ENCODE measurements around the gene BRAT1.

DNA sequence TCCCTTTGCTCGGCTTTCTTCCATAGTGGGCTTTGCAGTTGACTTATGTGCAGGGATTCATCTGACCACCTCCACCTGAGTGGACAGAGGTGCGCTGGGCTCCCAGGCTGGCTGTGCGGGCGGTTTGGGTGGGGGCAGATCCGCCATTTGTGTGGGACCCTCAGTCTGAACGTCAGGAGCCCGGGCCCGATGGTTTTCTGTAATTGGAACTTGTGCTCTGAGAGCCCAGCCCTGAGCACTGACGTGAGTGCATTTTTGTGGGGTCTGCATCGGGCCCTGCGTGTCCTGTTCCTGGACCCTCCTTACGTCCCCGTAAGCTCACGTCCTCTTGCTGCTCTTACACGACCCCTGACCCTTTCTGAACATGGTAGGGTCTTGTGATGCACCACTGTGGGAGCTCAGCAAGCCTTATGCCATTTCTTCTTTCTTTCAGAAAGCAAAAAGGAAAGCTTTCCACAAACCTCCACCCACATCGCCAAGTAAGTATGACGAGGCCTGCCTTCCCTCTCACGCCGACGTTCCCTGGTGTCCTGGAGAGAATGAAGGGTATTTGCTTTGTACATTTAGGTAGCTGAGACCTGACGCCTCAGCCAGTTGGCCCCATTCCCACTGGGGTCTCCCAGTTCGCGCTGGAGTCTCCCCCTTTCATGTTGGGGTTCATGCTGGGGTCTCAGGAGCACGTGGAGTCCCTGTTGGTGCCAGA lies 13.3 kb upstream of the BRAT1 start:
- TF ChIP-seq, protein P1, sequence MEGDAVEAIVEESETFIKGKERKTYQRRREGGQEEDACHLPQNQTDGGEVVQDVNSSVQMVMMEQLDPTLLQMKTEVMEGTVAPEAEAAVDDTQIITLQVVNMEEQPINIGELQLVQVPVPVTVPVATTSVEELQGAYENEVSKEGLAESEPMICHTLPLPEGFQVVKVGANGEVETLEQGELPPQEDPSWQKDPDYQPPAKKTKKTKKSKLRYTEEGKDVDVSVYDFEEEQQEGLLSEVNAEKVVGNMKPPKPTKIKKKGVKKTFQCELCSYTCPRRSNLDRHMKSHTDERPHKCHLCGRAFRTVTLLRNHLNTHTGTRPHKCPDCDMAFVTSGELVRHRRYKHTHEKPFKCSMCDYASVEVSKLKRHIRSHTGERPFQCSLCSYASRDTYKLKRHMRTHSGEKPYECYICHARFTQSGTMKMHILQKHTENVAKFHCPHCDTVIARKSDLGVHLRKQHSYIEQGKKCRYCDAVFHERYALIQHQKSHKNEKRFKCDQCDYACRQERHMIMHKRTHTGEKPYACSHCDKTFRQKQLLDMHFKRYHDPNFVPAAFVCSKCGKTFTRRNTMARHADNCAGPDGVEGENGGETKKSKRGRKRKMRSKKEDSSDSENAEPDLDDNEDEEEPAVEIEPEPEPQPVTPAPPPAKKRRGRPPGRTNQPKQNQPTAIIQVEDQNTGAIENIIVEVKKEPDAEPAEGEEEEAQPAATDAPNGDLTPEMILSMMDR (IDR thresholded peaks at IDR 0.05; ENCODE audit: low read length), result no peak
- TF ChIP-seq EZH2 (optimal IDR thresholded peaks at IDR 0.05; ENCODE audit: low read depth, low read length) (no peak), EZH2phosphoT487 (IDR thresholded peaks at IDR 0.05; ENCODE audit: low read length) (no peak)
